Upper lobe of left lung (tissue), 6 donors: ENCODE measurements around the gene ANXA7. TPM values are rescaled to one million over a fixed set of nuclear protein-coding genes. Genes with fewer than 3 reads are reported as not detected.

Experiments used
- ATAC-seq, 2 donors: fragments of 200-7000 bp; cut with Tn5 transposase; one replicate each; pipeline ENCODE4 v1.9.1; 2022; ENCODE audit warnings: mild to moderate bottlenecking in 2 of 2, moderate library complexity in 2 of 2; ENCODE audit not compliant: low FRiP score in 2 of 2
- DNase-seq, 2 donors: peaks; one replicate each; pipeline ENCODE4 v3.0.0-alpha.2; 2019 to 2020
- H3K27ac ChIP-seq, 4 donors: fragments of 200-600 bp; sonication (generic); one replicate each; pipeline ENCODE4 v1.5.1; 2016 to 2019
- H3K27me3 ChIP-seq, 4 donors: fragments of 200-600 bp; sonication (generic); one replicate each; pipeline ENCODE4 v1.5.1; 2017 to 2019
- H3K36me3 ChIP-seq, 4 donors: fragments of 200-600 bp; sonication (generic); one replicate each; pipeline ENCODE4 v1.5.1; 2016 to 2019
- H3K4me1 ChIP-seq, 4 donors: fragments of 200-600 bp; sonication (generic); one replicate each; pipeline ENCODE4 v1.5.1; 2018 to 2019
- H3K4me3 ChIP-seq, 4 donors: fragments of 200-600 bp; sonication (generic); one replicate each; pipeline ENCODE4 v1.5.1; 2017 to 2019; ENCODE audit warnings: mild to moderate bottlenecking in 2 of 4, moderate library complexity in 1 of 4
- H3K9me3 ChIP-seq, 4 donors: fragments of 200-600 bp; sonication (generic); one replicate each; pipeline ENCODE4 v1.5.1; 2018 to 2019
- EP300 ChIP-seq, 4 donors: sonication (generic); formaldehyde crosslinking; IDR thresholded peaks; one replicate each; pipeline ENCODE4 v1.5.1; 2017; ENCODE audit warnings: antibody characterized with exemption in 4 of 4, control low read depth in 2 of 4
- POLR2A ChIP-seq, 4 donors: fragments of 450-650 bp; IDR thresholded peaks; one replicate each; pipeline ENCODE4 v1.5.1; 2016 to 2017; ENCODE audit warnings: antibody characterized with exemption in 4 of 4, mild to moderate bottlenecking in 2 of 4
- POLR2AphosphoS5 ChIP-seq, 2 donors: sonication (generic); formaldehyde crosslinking; IDR thresholded peaks; one replicate each; pipeline ENCODE4 v1.5.1; 2017; ENCODE audit warnings: antibody characterized with exemption in 2 of 2
- WGBS, 2 donors: methylation state at CpG; one replicate each; pipeline ENCODE4 v1.1.5; 2017 to 2018; 5-methylcytosine and 5-hydroxymethylcytosine counted together
- total RNA-seq, 6 donors: library from RNA; depleted of rRNA in 4 of 6; stranded (reverse); fragments of >200 nt in 4 of 6; gene quantifications; one replicate each; pipeline versions ENCODE4 v1.1.0 to v1.2.1, GENCODE V29; 2016 to 2021
- TF ChIP-seq, protein P1 (sequence below), 6 experiments: fragments of 450-650 bp in 4 of 6; fragments of 200-600 bp in 2 of 6; sonication (generic) in 2 of 6; IDR thresholded peaks; one replicate each; pipeline ENCODE4 v1.5.1; 2016 to 2019; ENCODE audit warnings: antibody characterized with exemption in 6 of 6
- donor health status: DM: no; HTN: no; CAD: no; lungs with moderate emphysema.
- donor health status: DM: no; HTN: yes; CAD: no; lungs with severe emphysema.

The ANXA7 gene
- total RNA-seq, 6 donors from 2014 or later, result 40.7 to 115 (median 95.7) TPM

DNA sequence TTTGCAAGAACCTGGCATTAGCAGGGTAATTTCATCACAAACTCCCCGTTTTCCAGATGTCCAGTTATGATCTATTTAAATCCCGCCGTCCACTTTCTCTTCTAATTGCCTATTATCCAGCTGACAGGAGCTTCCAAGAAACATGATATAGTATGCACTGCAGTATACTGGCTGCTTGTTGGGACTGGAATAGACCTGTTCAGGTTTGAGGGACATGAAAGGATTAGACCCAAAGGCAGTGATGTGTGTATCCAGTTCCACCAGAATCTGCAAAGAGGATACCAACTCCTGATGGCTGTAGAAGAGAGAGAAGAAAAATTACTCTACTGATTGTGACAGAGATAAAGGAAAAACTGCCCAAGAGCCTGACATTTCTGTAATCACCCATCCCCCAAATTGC, 10.6 kb upstream of the ANXA7 start:
- ATAC-seq (no peak), DNase-seq (no peak)
- Histone ChIP-seq H3K27ac (no peak overlapping the region), H3K36me3 (peaks cover 4 to 61% (median 38%) of the 10 kb centered on the region in 4 donors), H3K9me3 (no peaks in the 10 kb centered on the region), H3K27me3 (no peaks in the 10 kb centered on the region), H3K4me3 (no peak overlapping the region), H3K4me1 (no peaks in the 10 kb centered on the region)
- WGBS, 2 donors, result 91 to 97% methylated on average over 3 of the region's 3 CpGs
- TF ChIP-seq, protein P1, sequence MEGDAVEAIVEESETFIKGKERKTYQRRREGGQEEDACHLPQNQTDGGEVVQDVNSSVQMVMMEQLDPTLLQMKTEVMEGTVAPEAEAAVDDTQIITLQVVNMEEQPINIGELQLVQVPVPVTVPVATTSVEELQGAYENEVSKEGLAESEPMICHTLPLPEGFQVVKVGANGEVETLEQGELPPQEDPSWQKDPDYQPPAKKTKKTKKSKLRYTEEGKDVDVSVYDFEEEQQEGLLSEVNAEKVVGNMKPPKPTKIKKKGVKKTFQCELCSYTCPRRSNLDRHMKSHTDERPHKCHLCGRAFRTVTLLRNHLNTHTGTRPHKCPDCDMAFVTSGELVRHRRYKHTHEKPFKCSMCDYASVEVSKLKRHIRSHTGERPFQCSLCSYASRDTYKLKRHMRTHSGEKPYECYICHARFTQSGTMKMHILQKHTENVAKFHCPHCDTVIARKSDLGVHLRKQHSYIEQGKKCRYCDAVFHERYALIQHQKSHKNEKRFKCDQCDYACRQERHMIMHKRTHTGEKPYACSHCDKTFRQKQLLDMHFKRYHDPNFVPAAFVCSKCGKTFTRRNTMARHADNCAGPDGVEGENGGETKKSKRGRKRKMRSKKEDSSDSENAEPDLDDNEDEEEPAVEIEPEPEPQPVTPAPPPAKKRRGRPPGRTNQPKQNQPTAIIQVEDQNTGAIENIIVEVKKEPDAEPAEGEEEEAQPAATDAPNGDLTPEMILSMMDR (IDR thresholded peaks at IDR 0.05), result no peak
- TF ChIP-seq POLR2AphosphoS5 (IDR thresholded peaks at IDR 0.05), result no peak
- no peak for TF ChIP-seq POLR2A (IDR thresholded peaks at IDR 0.05)
- TF ChIP-seq EP300 (IDR thresholded peaks at IDR 0.05), result no peak

DNA sequence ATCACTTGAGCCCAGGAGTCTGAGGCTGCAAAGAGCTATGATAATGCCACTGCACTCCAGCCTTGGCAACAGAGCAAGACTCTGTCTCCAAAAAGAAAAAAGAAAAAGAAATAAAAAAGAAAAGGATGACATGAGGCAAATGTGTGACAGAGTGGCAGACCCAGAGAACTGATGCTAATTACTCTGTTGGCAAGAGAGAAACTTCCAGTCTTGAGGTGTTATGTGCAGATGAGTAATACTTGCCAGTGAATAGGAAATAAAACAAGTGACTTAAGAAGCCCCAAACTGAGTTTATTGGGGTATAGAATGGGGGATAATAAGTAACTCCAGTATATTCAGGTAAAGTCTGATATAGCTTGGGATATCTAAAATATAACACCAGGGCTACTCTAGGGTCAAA, 9.5 kb upstream of the ANXA7 start:
- ATAC-seq (no peak), DNase-seq (no peak)
- peaks cover 4 to 60% (median 38%) of the 10 kb centered on the region in 4 donors for H3K36me3 ChIP-seq

DNA sequence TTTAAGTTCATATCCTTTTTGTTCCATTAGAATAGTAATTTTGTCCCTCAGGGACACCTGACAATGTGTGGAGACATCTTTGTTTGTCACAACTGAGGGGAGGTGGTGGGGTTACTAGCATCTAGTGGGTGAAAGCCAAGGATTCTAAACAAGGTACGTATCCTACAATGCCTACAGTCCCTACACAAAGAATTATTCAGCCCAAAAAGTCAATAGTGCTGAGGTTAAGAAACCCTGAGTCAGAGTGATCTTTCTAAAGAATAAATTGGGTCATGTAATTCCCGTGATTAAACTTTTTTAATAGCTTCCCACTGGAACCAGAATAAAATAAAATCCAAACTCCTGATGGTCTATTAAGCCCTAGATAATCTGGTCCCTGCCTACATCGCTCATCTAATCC, 2.7 kb upstream of the ANXA7 start:
- Histone ChIP-seq H3K27ac (no peak overlapping the region), H3K27me3 (no peaks in the 10 kb centered on the region), H3K9me3 (no peaks in the 10 kb centered on the region), H3K4me1 (peaks cover 12 to 25% (median 16%) of the 10 kb centered on the region in 4 donors), H3K4me3 (no peak overlapping the region), H3K36me3 (no peaks in the 10 kb centered on the region)
- WGBS, 2 donors, result 95% methylated on average over 3 of the region's 3 CpGs
- DNase-seq (no peak), ATAC-seq (no peak)
- TF ChIP-seq POLR2A (IDR thresholded peaks at IDR 0.05) (no peak), POLR2AphosphoS5 (IDR thresholded peaks at IDR 0.05) (no peak), EP300 (IDR thresholded peaks at IDR 0.05) (no peak)
- TF ChIP-seq, protein P1 (IDR thresholded peaks at IDR 0.05), result no peak

More for the DNA sequence above, 9.5 kb upstream of the ANXA7 start:
- no peaks in the 10 kb centered on the region for H3K4me1 ChIP-seq
- H3K27me3 ChIP-seq, result no peaks in the 10 kb centered on the region
- no peaks in the 10 kb centered on the region for H3K9me3 ChIP-seq
- H3K4me3 ChIP-seq, result no peak overlapping the region
- TF ChIP-seq POLR2A (IDR thresholded peaks at IDR 0.05), result no peak
- TF ChIP-seq, protein P1 (IDR thresholded peaks at IDR 0.05), result no peak
- no peak for TF ChIP-seq EP300 (IDR thresholded peaks at IDR 0.05)
- TF ChIP-seq POLR2AphosphoS5 (IDR thresholded peaks at IDR 0.05), result no peak
- no peak overlapping the region for H3K27ac ChIP-seq

DNA sequence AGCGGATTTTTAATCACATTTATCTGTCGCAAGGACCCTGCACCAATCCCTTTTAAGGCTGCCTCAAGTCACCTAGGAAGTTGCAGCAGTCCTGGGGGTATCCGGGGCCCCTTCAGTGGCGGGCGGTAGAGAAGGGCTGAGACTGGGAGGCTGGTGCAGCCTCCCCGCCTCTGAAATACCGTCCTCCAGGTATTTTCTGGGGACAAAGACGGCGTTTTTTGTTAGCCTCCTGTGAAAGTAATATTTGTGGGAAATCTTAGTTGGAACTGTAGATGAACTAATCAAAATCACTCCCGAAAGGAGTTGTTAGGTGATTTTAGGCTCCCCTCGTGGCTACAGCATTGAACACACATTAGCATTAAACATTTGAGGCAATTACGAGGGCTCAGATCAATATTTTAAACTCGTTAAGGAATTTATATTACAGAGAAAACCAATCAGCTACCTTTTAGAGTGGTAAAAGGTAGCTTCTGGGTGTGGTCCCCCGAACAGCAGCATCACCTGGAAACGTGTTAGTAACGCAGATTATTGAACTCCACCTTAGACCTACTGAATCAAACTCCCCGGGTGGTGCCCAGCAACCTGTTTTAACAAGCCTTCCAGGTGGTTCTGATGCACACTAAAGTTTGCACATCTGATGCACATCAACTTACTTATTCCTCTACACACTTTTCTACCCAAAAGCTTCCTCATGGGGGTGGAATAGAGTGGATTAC, 530 bp upstream of the ANXA7 start:
- TF ChIP-seq POLR2AphosphoS5 (IDR thresholded peaks at IDR 0.05) (no peak), POLR2A (IDR thresholded peaks at IDR 0.05) (no peak), EP300 (IDR thresholded peaks at IDR 0.05) (no peak)
- TF ChIP-seq, protein P1 (IDR thresholded peaks at IDR 0.05), result peak in 3 of 6 experiments; percentile 3 to 19 (median 8)
- no peaks in the 10 kb centered on the region for H3K9me3 ChIP-seq
- H3K36me3 ChIP-seq, result no peaks in the 10 kb centered on the region
- WGBS, 2 donors, result 8 to 9% methylated on average over 12 to 15 of the region's 17 CpGs
- no peaks in the 10 kb centered on the region for H3K27me3 ChIP-seq
- H3K4me1 ChIP-seq, result peaks cover 12 to 30% (median 19%) of the 10 kb centered on the region in 4 donors
- H3K4me3 ChIP-seq, result peak overlapping the region; percentile 66 to 85 (median 80)
- H3K27ac ChIP-seq, result peak overlapping the region; percentile 96 to 97 (median 96)
- DNase-seq (no peak), ATAC-seq (peak; percentile 32 to 48)
